Measurements from ENCODE around the gene EDEM3. TPM values are rescaled to one million over a fixed set of nuclear protein-coding genes. Genes with fewer than 3 reads are reported as not detected.

EDEM3 gene
- total RNA-seq, 2 experiments from 2014 or later: 12.5 to 14.5 TPM

DNA sequence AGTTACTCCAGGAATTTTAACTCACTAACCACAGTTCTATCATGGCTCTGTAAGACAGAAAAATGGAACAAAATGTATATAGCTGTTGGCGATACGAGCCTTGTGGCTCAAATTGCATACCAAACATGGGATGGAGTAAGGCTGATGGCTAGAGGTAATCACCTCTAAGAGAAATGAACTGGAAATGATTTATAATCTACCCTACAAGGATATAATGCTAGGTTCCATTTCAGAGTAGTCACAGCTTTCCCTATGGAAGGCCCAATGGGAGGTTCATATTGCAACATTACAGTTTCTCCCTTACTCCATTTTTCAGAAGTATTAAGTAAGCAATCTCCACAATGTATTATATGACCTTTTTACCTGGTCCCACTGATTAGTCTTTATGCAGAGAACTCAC is 61.6 kb downstream of the EDEM3 start:
- H3K36me3 Mint-ChIP-seq (ENCODE audit: low read depth): peaks cover 15% of the 10 kb centered on the region

GRCh38 chr1:184691719-184692324 is 62.8 kb downstream of the EDEM3 start:
- H3K4me1 Mint-ChIP-seq (ENCODE audit: low read depth): peaks cover 5% of the 10 kb centered on the region
- intact Hi-C loops (cut with micrococcal nuclease): no loop called here
- TF ChIP-seq, protein P1, sequence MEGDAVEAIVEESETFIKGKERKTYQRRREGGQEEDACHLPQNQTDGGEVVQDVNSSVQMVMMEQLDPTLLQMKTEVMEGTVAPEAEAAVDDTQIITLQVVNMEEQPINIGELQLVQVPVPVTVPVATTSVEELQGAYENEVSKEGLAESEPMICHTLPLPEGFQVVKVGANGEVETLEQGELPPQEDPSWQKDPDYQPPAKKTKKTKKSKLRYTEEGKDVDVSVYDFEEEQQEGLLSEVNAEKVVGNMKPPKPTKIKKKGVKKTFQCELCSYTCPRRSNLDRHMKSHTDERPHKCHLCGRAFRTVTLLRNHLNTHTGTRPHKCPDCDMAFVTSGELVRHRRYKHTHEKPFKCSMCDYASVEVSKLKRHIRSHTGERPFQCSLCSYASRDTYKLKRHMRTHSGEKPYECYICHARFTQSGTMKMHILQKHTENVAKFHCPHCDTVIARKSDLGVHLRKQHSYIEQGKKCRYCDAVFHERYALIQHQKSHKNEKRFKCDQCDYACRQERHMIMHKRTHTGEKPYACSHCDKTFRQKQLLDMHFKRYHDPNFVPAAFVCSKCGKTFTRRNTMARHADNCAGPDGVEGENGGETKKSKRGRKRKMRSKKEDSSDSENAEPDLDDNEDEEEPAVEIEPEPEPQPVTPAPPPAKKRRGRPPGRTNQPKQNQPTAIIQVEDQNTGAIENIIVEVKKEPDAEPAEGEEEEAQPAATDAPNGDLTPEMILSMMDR (IDR thresholded peaks at IDR 0.05): peak; percentile 47
- ChIA-PET CTCF (interaction anchor here (1.0 to 2.8 kb wide), 5 partner anchors 9 to 467 kb away, joined by 3 to 10 read pairs (median 4); no protein-coding TSS in a partner anchor), POLR2A (no interaction called here)
- ATAC-seq: no peak
- no peaks in the 10 kb centered on the region for H3K9me3 Mint-ChIP-seq
- no peak overlapping the region for H3K27ac Mint-ChIP-seq
- peaks cover 15% of the 10 kb centered on the region for H3K36me3 Mint-ChIP-seq (ENCODE audit: low read depth)
- no peak overlapping the region for H3K4me3 Mint-ChIP-seq
- no peaks in the 10 kb centered on the region for H3K27me3 Mint-ChIP-seq
- DNase-seq: no peak

More for the DNA sequence above, 61.6 kb downstream of the EDEM3 start:
- Mint-ChIP-seq H3K9me3 (no peaks in the 10 kb centered on the region), H3K27me3 (no peaks in the 10 kb centered on the region), H3K27ac (no peak overlapping the region), H3K4me3 (no peak overlapping the region), H3K4me1 (ENCODE audit: low read depth) (peaks cover 5% of the 10 kb centered on the region)
- DNase-seq (no peak), ATAC-seq (no peak)
- CTCF ChIA-PET: interaction anchor here (1.5 to 2.8 kb wide), 2 partner anchors 29 to 41 kb away, joined by 3 to 10 read pairs; no protein-coding TSS in a partner anchor
- POLR2A ChIA-PET: interaction anchor here (0.6 kb wide), 1 partner anchor 1658 kb away, joined by 3 read pairs; no protein-coding TSS in a partner anchor
- TF ChIP-seq, protein P1 (IDR thresholded peaks at IDR 0.05): no peak
- intact Hi-C loops (cut with micrococcal nuclease): no loop called here

GRCh38 chr1:184686540-184686939 is 68.1 kb downstream of the EDEM3 start:
- no peaks in the 10 kb centered on the region for H3K4me1 Mint-ChIP-seq (ENCODE audit: low read depth)
- DNase-seq: no peak
- ATAC-seq: no peak
- CTCF ChIA-PET: interaction anchor here (0.6 to 1.5 kb wide), 3 partner anchors 18 to 484 kb away, joined by 3 to 4 read pairs (median 3); no protein-coding TSS in a partner anchor
- no peak overlapping the region for H3K4me3 Mint-ChIP-seq
- H3K27ac Mint-ChIP-seq: no peak overlapping the region
- H3K9me3 Mint-ChIP-seq: no peaks in the 10 kb centered on the region
- no peaks in the 10 kb centered on the region for H3K36me3 Mint-ChIP-seq (ENCODE audit: low read depth)
- TF ChIP-seq, protein P1 (IDR thresholded peaks at IDR 0.05): no peak
- POLR2A ChIA-PET: no interaction called here
- intact Hi-C loops (cut with micrococcal nuclease): no loop called here
- H3K27me3 Mint-ChIP-seq: no peaks in the 10 kb centered on the region

GRCh38 chr1:184685116-184685515 is 69.5 kb downstream of the EDEM3 start:
- Mint-ChIP-seq H3K27me3 (no peaks in the 10 kb centered on the region), H3K36me3 (ENCODE audit: low read depth) (no peaks in the 10 kb centered on the region), H3K9me3 (peaks cover 10% of the 10 kb centered on the region), H3K4me1 (ENCODE audit: low read depth) (no peaks in the 10 kb centered on the region), H3K27ac (no peak overlapping the region), H3K4me3 (no peak overlapping the region)
- intact Hi-C loops (cut with micrococcal nuclease): no loop called here
- POLR2A ChIA-PET: no interaction called here
- ATAC-seq: no peak
- CTCF ChIA-PET: no interaction called here
- DNase-seq: no peak
- TF ChIP-seq, protein P1 (IDR thresholded peaks at IDR 0.05): no peak

DNA sequence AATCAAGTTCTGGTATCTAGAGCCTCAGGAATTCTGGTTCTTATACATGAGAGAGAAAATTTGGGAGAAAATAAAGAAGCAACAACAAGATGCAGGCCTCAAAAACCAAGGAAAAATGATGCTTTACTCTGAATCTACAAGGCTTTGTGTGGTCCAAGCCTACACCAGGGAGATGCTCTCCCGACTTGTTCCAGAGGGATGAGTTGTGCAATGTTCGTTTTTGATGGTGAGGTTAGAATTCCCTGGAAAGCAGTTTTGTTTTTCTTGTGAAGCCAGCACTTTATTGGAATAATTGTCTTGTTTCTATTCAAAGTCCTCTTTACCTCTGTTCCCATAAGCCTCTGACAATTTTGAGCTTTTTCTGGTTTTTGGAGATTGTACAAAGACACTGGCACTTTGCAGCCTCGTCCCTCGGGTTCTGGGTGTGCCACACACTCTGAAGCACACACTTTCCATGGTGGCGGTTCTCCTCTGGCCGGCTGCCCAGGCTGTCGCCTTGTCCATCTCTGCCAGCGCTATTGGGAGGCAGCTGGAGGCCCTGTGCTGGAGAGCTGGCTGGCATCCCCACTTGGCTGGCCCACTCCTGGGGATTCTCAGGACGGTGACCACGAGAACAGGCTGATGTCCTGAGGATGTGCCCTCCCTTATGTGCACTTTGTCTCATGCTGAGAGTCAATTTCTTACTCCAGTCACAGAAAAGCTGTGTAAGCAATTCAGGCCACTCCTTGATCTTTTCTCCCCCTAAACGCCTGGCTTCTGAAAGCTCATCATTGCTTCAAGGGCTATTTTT is 70.2 kb downstream of the EDEM3 start:
- intact Hi-C loops (cut with micrococcal nuclease): no loop called here
- H3K36me3 Mint-ChIP-seq (ENCODE audit: low read depth): no peaks in the 10 kb centered on the region
- POLR2A ChIA-PET: no interaction called here
- TF ChIP-seq, protein P1 (IDR thresholded peaks at IDR 0.05): no peak
- no peak overlapping the region for H3K27ac Mint-ChIP-seq
- H3K4me1 Mint-ChIP-seq (ENCODE audit: low read depth): no peaks in the 10 kb centered on the region
- H3K4me3 Mint-ChIP-seq: no peak overlapping the region
- DNase-seq: no peak
- CTCF ChIA-PET: no interaction called here
- H3K9me3 Mint-ChIP-seq: peaks cover 10% of the 10 kb centered on the region
- H3K27me3 Mint-ChIP-seq: no peaks in the 10 kb centered on the region
- no peak for ATAC-seq

All from activated CD8-positive, alpha-beta T cell treated with anti-CD3 and anti-CD28 coated beads for 36 hours (primary cell).